Stimulated activated naive B cell treated with anti-CD40 and anti-IgM and Interleukin-4, amounts not matched to agents 10 μg/mL and 1 μg/mL and 100 μg/mL, for 72 hours (primary cell): ENCODE data around the gene AKAP13.
"Not testable (repeated sequence)": the region's sequence is repeated elsewhere in the genome, so short reads cannot be mapped to it uniquely, and the experiment has no call there.

Experiments
- ATAC-seq, 2 donors: fragments of 150-1000 bp; cut with Tn5 transposase; replicated peaks; 2 replicates each; pipeline ENCODE4 v1.10.0; 2021; ENCODE audit warnings: moderate library complexity in 1 of 2
- DNase-seq: peaks from one replicate; pipeline ENCODE4 v3.0.0; 2021
- H3K27ac Mint-ChIP-seq: one replicate; pipeline ENCODE4 v1.8.0; 2022; ENCODE audit warnings: mild to moderate bottlenecking, mixed read lengths
- H3K27me3 Mint-ChIP-seq, 2 donors: one replicate each; pipeline ENCODE4 v1.8.0; 2022; ENCODE audit warnings: mixed read lengths in 2 of 2
- H3K36me3 Mint-ChIP-seq, 2 donors: one replicate each; pipeline ENCODE4 v1.8.0; 2022; ENCODE audit warnings: mixed read lengths in 2 of 2, mild to moderate bottlenecking in 1 of 2
- H3K4me1 Mint-ChIP-seq, 2 donors: one replicate each; pipeline ENCODE4 v1.8.0; 2022; ENCODE audit warnings: mixed read lengths in 2 of 2, mild to moderate bottlenecking in 1 of 2
- H3K4me3 Mint-ChIP-seq, 2 donors: one replicate each; pipeline ENCODE4 v1.8.0; 2022; ENCODE audit warnings: mild to moderate bottlenecking in 2 of 2, mixed read lengths in 2 of 2, moderate library complexity in 1 of 2
- H3K9me3 Mint-ChIP-seq, 2 donors: one replicate each; pipeline ENCODE4 v1.8.0; 2022; ENCODE audit warnings: mixed read lengths in 2 of 2, mild to moderate bottlenecking in 1 of 2

Gene AKAP13

DNA sequence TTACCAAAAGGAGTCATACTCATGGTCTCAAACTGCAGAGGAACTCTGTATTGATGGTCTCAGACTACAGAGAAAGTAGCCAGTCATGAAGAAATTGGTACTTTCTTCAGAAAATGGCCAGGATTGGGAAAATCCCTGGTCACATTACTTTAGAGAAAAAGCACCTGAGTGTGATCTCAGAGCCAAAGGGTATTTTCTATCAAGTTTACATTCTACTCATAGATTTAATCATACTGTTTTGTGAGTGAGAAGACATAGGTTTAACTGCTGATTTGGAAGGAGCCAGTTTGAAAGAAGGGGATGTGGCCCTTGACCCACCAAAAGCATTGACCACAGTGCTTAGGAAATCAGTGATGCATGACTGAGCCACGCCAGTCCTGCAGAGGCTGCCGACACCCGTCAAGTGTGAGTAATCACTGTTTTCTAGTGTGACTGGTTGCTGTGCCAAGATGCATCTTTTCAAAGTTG lies 203.6 kb downstream of the AKAP13 start:
- no peaks in the 10 kb centered on the region for H3K9me3 Mint-ChIP-seq
- DNase-seq: peak; percentile 86

DNA sequence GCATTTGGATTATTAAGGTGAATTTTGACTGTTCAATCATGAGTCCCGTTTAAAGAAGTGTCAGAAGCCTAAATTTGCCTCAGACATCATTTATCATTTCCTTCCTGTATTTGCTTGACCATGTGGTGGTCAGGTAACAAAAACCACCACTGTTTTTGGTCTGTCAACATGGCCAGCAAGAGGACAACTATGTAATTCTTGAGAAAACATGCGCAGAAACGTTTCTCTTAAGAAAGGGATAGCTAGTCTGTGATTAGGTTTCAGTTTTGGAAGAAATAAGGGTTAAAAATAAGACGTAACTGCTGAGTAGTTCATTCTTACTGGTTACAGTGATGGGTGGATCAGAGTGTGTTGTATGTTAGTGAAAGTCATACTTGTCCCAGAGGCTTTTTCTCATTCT lies 204.5 kb downstream of the AKAP13 start:
- no peak for DNase-seq
- Mint-ChIP-seq H3K4me3 (peak overlapping the region; percentile 30 to 32), H3K9me3 (no peaks in the 10 kb centered on the region), H3K27me3 (no peaks in the 10 kb centered on the region), H3K4me1 (peaks cover 55 to 71% of the 10 kb centered on the region in 2 donors), H3K36me3 (peaks cover 43 to 55% of the 10 kb centered on the region in 2 donors), H3K27ac (peak overlapping the region; percentile 91)
- ATAC-seq: no peak

More for the DNA sequence above, 203.6 kb downstream of the AKAP13 start:
- Mint-ChIP-seq H3K27ac (peak overlapping the region; percentile 99), H3K27me3 (no peaks in the 10 kb centered on the region), H3K4me3 (peak overlapping the region; percentile 84 to 86), H3K4me1 (peaks cover 61 to 80% of the 10 kb centered on the region in 2 donors), H3K36me3 (peaks cover 47 to 62% of the 10 kb centered on the region in 2 donors)
- peak; percentile 62 to 74 for ATAC-seq

DNA sequence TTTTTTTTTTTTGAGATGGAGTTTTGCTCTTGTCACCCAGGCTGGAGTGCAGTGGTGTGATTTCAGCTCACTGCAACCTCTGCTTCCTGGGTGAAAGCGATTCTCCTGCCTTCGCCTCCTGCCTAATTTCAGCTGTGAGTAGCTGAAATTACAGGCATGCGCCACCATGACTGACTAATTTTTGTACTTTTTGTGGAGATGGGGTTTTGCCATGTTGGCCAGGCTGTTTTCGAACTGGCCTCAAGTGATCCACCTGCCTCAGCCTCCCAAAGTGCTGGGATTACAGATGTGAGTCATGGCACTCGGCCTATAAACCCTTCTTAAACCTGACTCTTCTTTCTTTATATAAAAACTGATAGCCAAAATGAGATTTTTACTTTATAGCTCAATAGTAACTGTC lies 205.8 kb downstream of the AKAP13 start:
- not testable (repeated sequence) for ATAC-seq, H3K9me3 Mint-ChIP-seq
- H3K4me3 Mint-ChIP-seq: peak overlapping the region in 1 of 2 donors; percentile 70

DNA sequence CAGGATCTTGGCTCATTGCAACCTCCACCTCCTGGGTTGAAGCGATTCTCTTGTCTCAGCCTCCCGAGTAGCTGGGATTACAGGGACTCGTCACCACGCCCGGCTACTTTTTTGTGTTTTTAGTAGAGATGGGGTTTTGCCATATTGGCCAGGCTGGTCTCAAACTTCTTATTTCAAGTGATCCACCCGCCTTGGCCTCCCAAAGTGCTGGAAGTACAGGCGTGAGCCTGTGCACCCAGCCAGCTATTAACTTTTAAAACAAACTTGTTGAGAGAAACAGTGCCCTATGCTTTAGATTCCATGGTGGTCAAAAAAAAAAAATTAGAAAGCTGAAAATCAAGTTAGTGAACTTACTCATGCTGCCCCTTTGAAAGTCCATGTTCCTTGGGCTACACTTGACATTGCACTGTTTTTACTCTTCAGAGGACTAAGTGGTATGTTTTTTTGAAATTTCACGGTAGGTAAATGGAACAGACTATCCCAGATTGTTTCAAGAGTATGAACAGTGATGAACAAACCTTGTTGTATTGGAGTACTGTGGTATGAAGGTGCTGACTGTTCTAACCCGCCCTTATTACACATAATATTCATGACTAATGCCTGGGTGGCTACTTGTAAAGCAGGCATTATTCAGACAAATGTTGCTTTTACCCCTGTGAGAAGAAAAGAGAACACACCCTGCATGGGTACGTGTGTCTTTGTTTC lies 207.5 kb downstream of the AKAP13 start:
- peaks cover 18 to 30% of the 10 kb centered on the region in 2 donors for H3K36me3 Mint-ChIP-seq
- no peak overlapping the region for H3K4me3 Mint-ChIP-seq
- no peaks in the 10 kb centered on the region for H3K27me3 Mint-ChIP-seq
- H3K27ac Mint-ChIP-seq: no peak overlapping the region
- ATAC-seq: no peak
- DNase-seq: no peak
- no peaks in the 10 kb centered on the region for H3K9me3 Mint-ChIP-seq
- peaks cover 26 to 41% of the 10 kb centered on the region in 2 donors for H3K4me1 Mint-ChIP-seq

More for the DNA sequence above, 205.8 kb downstream of the AKAP13 start:
- not testable (repeated sequence) for H3K27me3 Mint-ChIP-seq, DNase-seq
- Mint-ChIP-seq H3K36me3 (peaks cover 32 to 42% of the 10 kb centered on the region in 2 donors), H3K4me1 (peaks cover 41 to 58% of the 10 kb centered on the region in 2 donors), H3K27ac (peak overlapping the region; percentile 59)

DNA sequence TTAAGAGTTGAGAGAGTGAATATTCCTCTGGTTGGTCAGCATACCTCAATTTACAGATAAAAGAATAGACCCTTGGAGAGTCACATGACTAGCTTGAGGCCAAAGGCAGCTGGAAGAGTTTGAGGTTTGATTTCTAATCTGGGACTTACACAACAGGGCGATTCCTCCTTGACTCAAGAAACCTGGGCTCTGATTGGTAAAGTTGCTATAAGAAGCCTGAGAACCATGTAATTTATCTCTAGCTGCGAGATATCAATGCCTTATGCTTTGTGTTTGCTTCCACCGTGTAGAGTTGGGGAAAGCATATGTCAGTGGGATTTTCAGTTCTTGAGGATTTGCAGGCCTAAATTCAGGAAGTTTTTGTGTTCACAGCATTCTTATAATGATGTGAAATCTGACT lies 208.3 kb downstream of the AKAP13 start:
- H3K36me3 Mint-ChIP-seq: peaks cover 14 to 25% of the 10 kb centered on the region in 2 donors
- ATAC-seq (no peak), DNase-seq (no peak)
- peaks cover 19 to 33% of the 10 kb centered on the region in 2 donors for H3K4me1 Mint-ChIP-seq
- H3K27ac Mint-ChIP-seq: peak overlapping the region; percentile 59
- no peak overlapping the region for H3K4me3 Mint-ChIP-seq
- no peaks in the 10 kb centered on the region for H3K27me3 Mint-ChIP-seq
- no peaks in the 10 kb centered on the region for H3K9me3 Mint-ChIP-seq

DNA sequence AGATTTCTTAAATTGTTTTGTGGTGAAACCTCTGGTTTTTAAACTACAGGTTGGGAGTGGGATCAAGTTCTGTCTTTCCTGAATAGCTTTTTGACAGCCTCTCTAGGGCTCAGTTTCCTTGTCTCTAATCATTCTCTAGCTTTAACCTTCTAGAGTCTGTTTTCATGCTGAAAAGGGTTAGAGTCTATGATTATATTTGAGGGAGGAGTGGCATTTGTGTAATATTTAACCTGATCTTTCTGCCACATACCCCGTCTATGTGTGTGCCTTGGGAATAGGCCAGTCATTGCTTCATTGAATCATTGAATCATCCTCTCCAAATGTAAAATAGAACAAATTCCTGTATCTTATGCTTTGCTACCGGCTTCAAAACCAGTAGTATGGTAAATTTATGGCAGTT lies 209.4 kb downstream of the AKAP13 start:
- DNase-seq: no peak

DNA sequence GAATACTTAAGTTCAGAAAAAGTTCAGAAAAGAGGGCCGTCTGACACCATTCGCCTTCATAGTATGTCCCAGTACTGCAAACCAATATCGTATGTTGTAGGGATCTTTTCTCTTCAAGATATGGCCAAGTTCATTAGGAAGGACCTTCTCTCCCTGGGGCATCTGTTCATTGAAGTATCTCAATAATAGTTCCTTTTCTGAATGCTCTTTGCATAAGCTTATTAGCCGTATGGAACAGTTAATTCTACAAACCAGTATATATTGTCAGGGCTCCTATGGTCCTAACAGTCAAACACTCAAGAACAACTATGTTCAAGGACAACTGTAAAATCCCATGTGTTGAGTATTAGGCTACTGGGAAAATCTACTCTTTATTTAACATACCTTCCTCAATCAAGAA lies 211.2 kb downstream of the AKAP13 start:
- H3K4me3 Mint-ChIP-seq: no peak overlapping the region
- H3K9me3 Mint-ChIP-seq: no peaks in the 10 kb centered on the region
- ATAC-seq (no peak), DNase-seq (no peak)
- H3K27me3 Mint-ChIP-seq: no peaks in the 10 kb centered on the region
- H3K4me1 Mint-ChIP-seq: peaks cover 11 to 23% of the 10 kb centered on the region in 2 donors
- H3K27ac Mint-ChIP-seq: no peak overlapping the region
- H3K36me3 Mint-ChIP-seq: peaks cover 19 to 29% of the 10 kb centered on the region in 2 donors

More for the DNA sequence above, 209.4 kb downstream of the AKAP13 start:
- Mint-ChIP-seq H3K36me3 (peaks cover 13 to 25% of the 10 kb centered on the region in 2 donors), H3K27ac (no peak overlapping the region), H3K4me3 (no peak overlapping the region), H3K27me3 (no peaks in the 10 kb centered on the region), H3K4me1 (peaks cover 13 to 21% of the 10 kb centered on the region in 2 donors), H3K9me3 (no peaks in the 10 kb centered on the region)
- no peak for ATAC-seq

DNA sequence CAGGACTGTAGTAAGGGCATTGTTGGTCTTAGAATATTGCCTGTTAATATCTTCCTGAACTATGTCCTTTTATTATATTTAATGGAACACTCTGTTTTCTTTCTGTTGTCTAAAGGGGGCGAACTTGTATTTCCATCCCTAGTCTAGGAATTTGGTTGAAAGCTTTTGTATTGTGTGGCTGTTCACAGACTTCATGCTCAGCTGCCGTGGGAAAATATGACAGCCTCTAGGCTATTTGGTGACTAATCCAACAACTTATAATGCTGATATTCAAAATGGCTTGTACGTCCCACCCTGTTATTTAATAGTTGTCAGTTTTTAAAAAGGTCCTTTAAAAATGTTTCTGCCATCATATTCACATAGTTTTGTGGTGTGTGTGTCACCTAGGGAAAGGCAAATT lies 211.7 kb downstream of the AKAP13 start:
- no peaks in the 10 kb centered on the region for H3K27me3 Mint-ChIP-seq
- no peak overlapping the region for H3K27ac Mint-ChIP-seq

DNA sequence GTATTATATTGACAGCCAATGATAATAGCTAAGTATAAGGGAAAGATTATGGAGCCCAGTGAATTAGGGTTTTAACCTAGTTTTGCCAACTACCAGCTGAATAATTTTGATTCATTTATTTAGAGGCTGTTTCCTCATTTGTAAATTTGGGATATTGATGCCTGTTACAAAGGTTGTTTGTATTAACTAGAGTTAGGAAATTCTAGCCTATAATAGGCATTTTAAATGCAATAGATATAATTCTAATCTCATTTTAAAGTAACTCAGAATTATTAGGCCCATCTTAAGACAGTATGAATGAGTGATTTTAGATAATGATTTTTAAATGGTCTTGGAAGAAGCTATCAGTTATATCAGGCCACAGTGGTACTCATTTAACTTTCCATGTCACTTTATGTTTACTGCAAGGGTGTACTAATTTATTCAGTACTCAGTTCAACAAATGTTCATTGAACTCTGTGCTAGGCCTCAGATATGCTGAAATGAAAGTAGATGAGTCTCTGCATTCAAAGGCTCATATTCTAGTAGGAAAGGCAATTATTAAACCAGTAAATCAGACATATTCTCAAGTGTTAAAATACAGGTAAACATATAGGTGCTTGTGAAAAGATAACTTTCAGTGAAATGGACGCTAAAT lies 213.5 kb downstream of the AKAP13 start:
- H3K4me1 Mint-ChIP-seq: peaks cover 13 to 28% of the 10 kb centered on the region in 2 donors
- no peaks in the 10 kb centered on the region for H3K9me3 Mint-ChIP-seq
- DNase-seq: no peak
- H3K4me3 Mint-ChIP-seq: no peak overlapping the region
- H3K27me3 Mint-ChIP-seq: no peaks in the 10 kb centered on the region
- ATAC-seq: no peak
- H3K27ac Mint-ChIP-seq: no peak overlapping the region
- H3K36me3 Mint-ChIP-seq: peaks cover 22 to 31% of the 10 kb centered on the region in 2 donors

More for the DNA sequence above, 211.7 kb downstream of the AKAP13 start:
- Mint-ChIP-seq H3K4me1 (peaks cover 11 to 25% of the 10 kb centered on the region in 2 donors), H3K36me3 (peaks cover 20 to 32% of the 10 kb centered on the region in 2 donors), H3K9me3 (no peaks in the 10 kb centered on the region), H3K4me3 (no peak overlapping the region)
- DNase-seq (no peak), ATAC-seq (no peak)

DNA sequence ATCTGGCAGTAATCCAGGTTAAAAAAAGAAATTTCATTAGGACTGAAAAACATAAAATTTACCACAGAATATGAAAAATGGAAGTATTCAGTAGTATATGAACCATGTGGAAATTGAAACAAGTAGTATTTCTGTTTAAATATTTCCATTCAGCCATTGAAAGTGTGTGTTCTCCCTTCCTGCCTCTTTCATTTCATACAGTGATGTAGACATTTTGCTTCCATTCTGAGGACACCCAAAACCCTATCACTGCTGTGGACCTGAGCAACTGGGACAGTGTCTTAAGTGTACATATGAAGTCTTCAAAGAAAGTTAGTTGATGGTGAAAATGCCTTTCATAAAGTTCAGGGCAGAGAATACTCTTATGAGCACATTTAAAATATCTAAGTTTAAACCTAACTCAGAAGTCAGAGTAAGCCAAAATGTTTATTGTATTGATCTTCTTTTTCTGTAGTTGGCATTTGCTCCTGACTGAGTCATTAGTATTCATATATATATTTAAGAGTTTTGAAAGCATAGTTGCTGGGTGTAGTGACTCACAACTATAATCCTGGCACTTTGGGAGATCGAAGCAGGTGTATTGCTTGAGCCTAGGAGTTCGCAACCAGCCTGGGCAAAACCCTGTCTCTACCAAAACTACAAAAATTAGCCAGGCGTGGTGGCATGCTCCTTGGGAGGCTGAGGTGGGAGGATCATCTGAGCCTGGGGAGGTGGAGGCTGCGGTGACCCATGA lies 215.6 kb downstream of the AKAP13 start:
- peaks cover 16 to 28% of the 10 kb centered on the region in 2 donors for H3K4me1 Mint-ChIP-seq
- ATAC-seq (no peak), DNase-seq (no peak)
- H3K36me3 Mint-ChIP-seq: peaks cover 20 to 32% of the 10 kb centered on the region in 2 donors
- no peaks in the 10 kb centered on the region for H3K27me3 Mint-ChIP-seq
- H3K27ac Mint-ChIP-seq: peak overlapping the region; percentile 5
- no peaks in the 10 kb centered on the region for H3K9me3 Mint-ChIP-seq
- H3K4me3 Mint-ChIP-seq: no peak overlapping the region

DNA sequence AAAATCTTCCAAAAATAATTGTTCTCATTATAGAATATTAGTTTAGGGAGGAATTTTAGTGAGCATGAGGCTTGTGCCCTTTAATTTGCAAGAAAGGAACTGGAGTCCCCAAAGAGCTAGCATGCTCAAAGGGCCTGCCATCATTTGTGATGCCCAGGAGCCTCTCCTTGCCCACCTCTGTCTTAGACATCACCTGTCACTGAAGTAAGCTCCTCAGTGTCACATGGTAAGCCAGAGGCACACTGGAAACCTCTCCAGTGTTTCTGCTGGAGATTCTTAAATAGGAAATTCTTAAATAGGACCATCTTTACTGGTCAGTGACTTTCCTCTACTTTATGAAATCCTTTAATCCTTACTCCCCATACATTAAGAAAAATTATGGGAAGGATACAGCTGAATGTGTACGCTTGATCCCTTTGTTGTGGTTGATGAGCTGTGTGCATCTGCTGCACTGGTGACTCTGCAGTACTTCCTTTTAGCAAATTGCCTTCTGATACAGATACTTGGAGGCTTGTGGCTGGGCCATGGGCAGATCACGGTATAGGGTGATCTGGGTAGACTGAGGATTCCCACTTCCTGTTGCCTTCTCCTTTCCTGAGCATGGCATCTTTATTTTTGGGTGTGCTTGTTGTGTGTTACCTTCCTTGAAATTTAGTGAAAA lies 216.9 kb downstream of the AKAP13 start:
- Mint-ChIP-seq H3K4me1 (peaks cover 16 to 28% of the 10 kb centered on the region in 2 donors), H3K27me3 (no peaks in the 10 kb centered on the region), H3K36me3 (peaks cover 21 to 28% of the 10 kb centered on the region in 2 donors), H3K9me3 (no peaks in the 10 kb centered on the region), H3K4me3 (no peak overlapping the region), H3K27ac (peak overlapping the region; percentile 62)
- ATAC-seq (no peak), DNase-seq (no peak)

DNA sequence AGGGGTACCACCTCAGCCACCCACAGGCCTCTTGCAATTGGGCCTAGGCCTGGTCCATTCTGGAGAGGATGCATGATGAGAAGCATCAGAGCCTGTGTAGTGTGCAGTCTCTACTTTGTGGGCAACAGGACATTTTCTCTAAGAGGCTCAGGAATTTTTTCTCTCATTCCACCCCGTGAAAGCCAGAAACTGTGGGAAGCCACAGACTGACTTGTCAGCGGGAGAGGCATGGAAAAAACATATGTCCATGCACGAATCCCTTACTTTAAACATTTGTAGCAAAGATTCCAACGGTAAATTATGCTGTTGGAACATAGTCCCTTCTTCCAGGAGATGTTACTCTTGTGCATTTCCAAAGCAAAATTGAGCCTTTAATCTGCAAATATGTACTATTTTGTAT lies 217.8 kb downstream of the AKAP13 start:
- Mint-ChIP-seq H3K9me3 (no peaks in the 10 kb centered on the region), H3K4me1 (peaks cover 16 to 28% of the 10 kb centered on the region in 2 donors), H3K27ac (peak overlapping the region; percentile 27), H3K36me3 (peaks cover 21 to 32% of the 10 kb centered on the region in 2 donors), H3K27me3 (no peaks in the 10 kb centered on the region), H3K4me3 (no peak overlapping the region)
- no peak for DNase-seq
- ATAC-seq: no peak

DNA sequence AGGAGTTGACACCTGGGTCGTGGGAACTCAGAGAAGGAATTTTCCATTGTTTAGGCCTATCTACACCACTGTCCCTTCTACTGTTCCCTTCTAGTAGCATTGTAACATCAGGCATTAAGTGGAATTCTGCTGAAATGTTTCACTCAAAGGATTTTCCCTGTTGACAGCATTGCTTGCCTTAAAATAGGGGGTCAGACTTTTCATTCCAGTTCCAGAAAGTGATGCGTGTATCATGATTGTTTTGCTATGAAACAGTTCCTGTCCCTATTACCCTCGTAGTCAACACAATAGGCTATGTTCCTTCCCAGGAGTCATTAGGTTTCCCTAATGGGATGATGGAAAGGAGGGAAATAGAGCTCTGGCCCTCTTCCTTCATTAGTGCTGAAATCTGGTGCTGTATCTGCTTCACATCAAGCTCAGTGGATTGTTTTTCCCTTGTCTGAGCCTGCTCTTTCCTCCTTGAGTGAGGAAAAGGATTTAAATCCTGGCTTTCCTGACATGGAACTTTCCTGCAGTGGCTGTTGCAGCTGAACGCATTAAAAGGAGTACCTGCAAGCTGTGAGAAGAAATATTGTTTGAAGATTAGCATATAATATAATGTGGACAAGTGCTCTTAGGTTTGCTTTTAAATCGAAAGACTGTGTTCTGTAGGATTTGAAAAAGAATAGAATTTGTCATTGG lies 218.5 kb downstream of the AKAP13 start:
- ATAC-seq (no peak), DNase-seq (no peak)
- no peak overlapping the region for H3K27ac Mint-ChIP-seq
- no peaks in the 10 kb centered on the region for H3K27me3 Mint-ChIP-seq
- H3K36me3 Mint-ChIP-seq: peaks cover 26 to 38% of the 10 kb centered on the region in 2 donors
- no peaks in the 10 kb centered on the region for H3K9me3 Mint-ChIP-seq
- no peak overlapping the region for H3K4me3 Mint-ChIP-seq
- peaks cover 20 to 33% of the 10 kb centered on the region in 2 donors for H3K4me1 Mint-ChIP-seq
